ENCODE results near the gene MOB3B. TPM values are rescaled to one million over a fixed set of nuclear protein-coding genes. Genes with fewer than 3 reads are reported as not detected.

Gene MOB3B
- total RNA-seq, 1 donor: under 0.01 TPM

DNA sequence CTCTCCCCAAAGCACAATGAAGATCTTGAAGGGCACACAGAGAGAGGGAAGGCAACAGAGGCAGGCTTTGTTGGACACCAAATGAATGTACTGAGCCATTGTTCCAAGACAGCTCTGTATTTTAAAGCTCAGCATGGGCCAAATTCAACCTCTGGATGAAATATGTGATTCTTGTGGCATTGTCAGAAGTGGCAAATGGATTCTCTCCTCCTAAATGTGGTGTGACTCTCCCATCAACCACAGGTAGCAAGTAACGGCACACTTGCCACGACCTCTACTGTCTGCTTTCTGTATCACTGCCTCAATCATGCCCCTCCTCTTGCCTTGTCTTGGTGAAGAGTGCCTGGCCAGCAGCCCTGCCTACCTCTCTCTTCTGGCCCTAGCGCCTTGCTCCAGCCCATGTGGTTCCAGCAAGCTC is 6.1 kb upstream of the MOB3B start:
- H3K4me1 ChIP-seq (ENCODE audit: insufficient read depth, low read length): peaks cover 9% of the 10 kb centered on the region
- H3K79me2 ChIP-seq (ENCODE audit: insufficient read depth, low read length): no peaks in the 10 kb centered on the region
- H3K27ac ChIP-seq (ENCODE audit: low read depth, low read length): no peak overlapping the region
- H3K4me3 ChIP-seq (ENCODE audit: insufficient read depth, low read length): no peak overlapping the region
- no peak overlapping the region for H2AFZ ChIP-seq (ENCODE audit: low read length)
- no peaks in the 10 kb centered on the region for H3K9me3 ChIP-seq (ENCODE audit: low read depth, low read length)
- no peaks in the 10 kb centered on the region for H3K27me3 ChIP-seq (ENCODE audit: insufficient read depth, low read length)
- TF ChIP-seq CTCF (IDR thresholded peaks at IDR 0.05; ENCODE audit: extremely low read depth, low read depth, low read length): no peak
- no peaks in the 10 kb centered on the region for H4K20me1 ChIP-seq (ENCODE audit: insufficient read depth, low read length)
- H3K36me3 ChIP-seq (ENCODE audit: insufficient read depth, low read length): no peaks in the 10 kb centered on the region
- no peak for DNase-seq (ENCODE audit: insufficient read length, low spot score, missing footprints)
- H3K4me2 ChIP-seq (ENCODE audit: insufficient read depth, low read length): no peak overlapping the region

DNA sequence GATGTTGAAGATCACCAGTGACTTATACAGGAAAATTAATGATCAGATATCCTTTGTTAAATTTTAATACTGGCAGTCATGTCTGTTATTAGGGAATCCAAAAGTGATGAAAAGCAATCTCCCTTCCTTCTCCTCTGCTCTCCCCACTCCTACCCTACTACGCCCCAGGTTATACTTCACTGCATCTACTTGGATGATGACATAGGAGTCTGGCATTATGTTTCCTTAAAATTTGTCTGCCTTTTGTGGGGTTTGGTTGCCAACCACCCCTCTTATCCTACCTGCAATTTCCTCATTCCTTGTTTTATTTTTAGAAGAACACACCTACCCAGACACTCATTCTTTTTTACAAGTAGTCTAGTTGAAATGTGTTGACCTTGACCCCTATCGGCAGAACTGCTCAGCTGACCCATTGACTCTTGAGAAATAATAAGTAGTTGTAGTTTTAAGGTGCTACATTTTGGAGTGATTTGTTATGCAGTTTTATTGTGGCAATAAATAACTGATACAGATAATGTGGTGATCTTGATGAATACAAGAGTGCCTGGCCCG is 5.1 kb upstream of the MOB3B start:
- Histone ChIP-seq H3K9me3 (ENCODE audit: low read depth, low read length) (no peaks in the 10 kb centered on the region), H3K79me2 (ENCODE audit: insufficient read depth, low read length) (no peaks in the 10 kb centered on the region), H2AFZ (ENCODE audit: low read length) (no peak overlapping the region), H3K4me1 (ENCODE audit: insufficient read depth, low read length) (peaks cover 4% of the 10 kb centered on the region), H3K27ac (ENCODE audit: low read depth, low read length) (no peak overlapping the region), H4K20me1 (ENCODE audit: insufficient read depth, low read length) (no peaks in the 10 kb centered on the region), H3K27me3 (ENCODE audit: insufficient read depth, low read length) (peaks cover 6% of the 10 kb centered on the region), H3K36me3 (ENCODE audit: insufficient read depth, low read length) (no peaks in the 10 kb centered on the region), H3K4me3 (ENCODE audit: insufficient read depth, low read length) (no peak overlapping the region), H3K4me2 (ENCODE audit: insufficient read depth, low read length) (no peak overlapping the region)
- DNase-seq (ENCODE audit: insufficient read length, low spot score, missing footprints): no peak
- no peak for TF ChIP-seq CTCF (IDR thresholded peaks at IDR 0.05; ENCODE audit: extremely low read depth, low read depth, low read length)

DNA sequence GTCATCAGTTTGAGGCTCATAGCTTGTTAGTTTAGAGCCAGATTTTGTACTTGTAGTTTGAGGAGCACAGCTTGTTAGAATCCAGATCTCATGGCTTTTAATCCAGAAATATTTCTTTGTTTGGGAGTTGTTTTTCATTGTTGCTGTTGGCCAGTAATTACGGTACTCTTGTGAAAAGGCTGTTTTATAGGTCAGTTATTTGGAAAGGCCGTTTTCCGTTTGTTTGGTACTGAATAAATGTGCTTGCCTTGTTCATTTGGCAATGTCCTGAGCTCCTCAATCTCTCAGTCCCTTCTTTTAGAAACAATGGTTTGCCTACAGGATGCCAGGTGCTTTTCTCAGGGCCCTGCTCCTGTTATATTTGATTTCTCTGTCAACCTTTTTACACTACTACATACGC is 4.5 kb upstream of the MOB3B start:
- Histone ChIP-seq H3K4me2 (ENCODE audit: insufficient read depth, low read length) (no peak overlapping the region), H3K4me3 (ENCODE audit: insufficient read depth, low read length) (no peak overlapping the region), H3K27ac (ENCODE audit: low read depth, low read length) (no peak overlapping the region), H2AFZ (ENCODE audit: low read length) (no peak overlapping the region), H3K36me3 (ENCODE audit: insufficient read depth, low read length) (no peaks in the 10 kb centered on the region), H3K27me3 (ENCODE audit: insufficient read depth, low read length) (peaks cover 8% of the 10 kb centered on the region), H3K9me3 (ENCODE audit: low read depth, low read length) (no peaks in the 10 kb centered on the region), H3K4me1 (ENCODE audit: insufficient read depth, low read length) (peaks cover 3% of the 10 kb centered on the region), H3K79me2 (ENCODE audit: insufficient read depth, low read length) (no peaks in the 10 kb centered on the region), H4K20me1 (ENCODE audit: insufficient read depth, low read length) (no peaks in the 10 kb centered on the region)
- TF ChIP-seq CTCF (IDR thresholded peaks at IDR 0.05; ENCODE audit: extremely low read depth, low read depth, low read length): no peak
- no peak for DNase-seq (ENCODE audit: insufficient read length, low spot score, missing footprints)

DNA sequence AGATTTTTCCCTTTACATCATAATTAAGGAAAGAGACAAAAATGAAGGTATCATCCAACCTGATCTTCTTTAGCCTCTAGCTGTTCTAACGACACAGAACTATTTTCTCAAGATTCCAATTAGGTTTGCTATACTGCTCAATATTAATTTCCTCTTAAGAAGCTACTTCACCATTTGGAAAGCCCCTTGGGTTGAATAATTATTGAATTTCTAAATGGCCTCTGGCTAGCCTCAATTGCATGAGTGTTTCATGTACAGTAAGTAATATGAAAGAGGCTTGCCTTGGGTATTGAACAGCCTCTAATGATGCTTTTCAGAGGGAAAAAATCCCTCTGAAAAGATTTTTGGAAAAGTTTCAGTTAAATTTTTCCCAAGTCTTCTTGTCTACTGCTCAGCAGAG is 3.7 kb upstream of the MOB3B start:
- H3K4me2 ChIP-seq (ENCODE audit: insufficient read depth, low read length): no peak overlapping the region
- DNase-seq (ENCODE audit: insufficient read length, low spot score, missing footprints): no peak
- no peaks in the 10 kb centered on the region for H4K20me1 ChIP-seq (ENCODE audit: insufficient read depth, low read length)
- H3K9me3 ChIP-seq (ENCODE audit: low read depth, low read length): no peaks in the 10 kb centered on the region
- peaks cover 10% of the 10 kb centered on the region for H3K4me1 ChIP-seq (ENCODE audit: insufficient read depth, low read length)
- H2AFZ ChIP-seq (ENCODE audit: low read length): no peak overlapping the region
- no peak for TF ChIP-seq CTCF (IDR thresholded peaks at IDR 0.05; ENCODE audit: extremely low read depth, low read depth, low read length)
- no peaks in the 10 kb centered on the region for H3K36me3 ChIP-seq (ENCODE audit: insufficient read depth, low read length)
- no peak overlapping the region for H3K27ac ChIP-seq (ENCODE audit: low read depth, low read length)
- H3K4me3 ChIP-seq (ENCODE audit: insufficient read depth, low read length): no peak overlapping the region
- H3K27me3 ChIP-seq (ENCODE audit: insufficient read depth, low read length): peaks cover 14% of the 10 kb centered on the region
- H3K79me2 ChIP-seq (ENCODE audit: insufficient read depth, low read length): no peaks in the 10 kb centered on the region

Data from osteoblast (primary cell).